HCT116 (cell line): ENCODE results near the gene BRIP1.

Source experiments
- EGR1 ChIP-seq: IDR thresholded peaks from 2 replicates; pipeline ENCODE4 v1.6.1; 2012; ENCODE audit warnings: low read depth
- EZH2 ChIP-seq: fragments of 200-600 bp; sonication (generic); IDR thresholded peaks from 2 replicates; pipeline ENCODE4 v1.6.1; 2017; ENCODE audit warnings: antibody characterized with exemption, mixed run types
- EZH2phosphoT487 ChIP-seq: fragments of 200-600 bp; IDR thresholded peaks from 2 replicates; pipeline ENCODE4 v1.6.1; 2018; ENCODE audit warnings: antibody characterized with exemption, borderline replicate concordance
- POLR2A ChIP-seq: IDR thresholded peaks from 2 replicates; pipeline ENCODE4 v1.7.0; 2011; ENCODE audit warnings: borderline replicate concordance; ENCODE audit not compliant: insufficient read depth, insufficient read length; ENCODE audit errors: extremely low read depth
- POLR2AphosphoS5 ChIP-seq: IDR thresholded peaks from 2 replicates; pipeline ENCODE4 v1.6.1; 2011; ENCODE audit warnings: mild to moderate bottlenecking, low read depth, low read length, moderate library complexity
- RAD21 ChIP-seq: IDR thresholded peaks from 2 replicates; pipeline ENCODE4 v1.6.1; 2012; ENCODE audit warnings: low read depth, mild to moderate bottlenecking
- SIN3A ChIP-seq: IDR thresholded peaks from 2 replicates; pipeline ENCODE4 v1.6.1; 2012; ENCODE audit warnings: low read depth
- ZFX ChIP-seq: fragments of 450-650 bp; IDR thresholded peaks from 2 replicates; pipeline ENCODE4 v1.6.1; 2017
- TF ChIP-seq, protein P1 (sequence below): IDR thresholded peaks from 2 replicates; pipeline ENCODE4 v1.6.1; 2012
- TF ChIP-seq, protein P2 (sequence below): IDR thresholded peaks from 2 replicates; pipeline ENCODE4 v1.6.1; 2011; ENCODE audit warnings: mild to moderate bottlenecking, low read length, moderate library complexity; ENCODE audit not compliant: insufficient replicate concordance; ENCODE audit errors: extremely low read depth
- TF ChIP-seq, protein P3 (sequence below), 3 experiments: fragments of 200-600 bp in 1 of 3; sonication (generic) in 1 of 3; IDR thresholded peaks in 2 of 3; conservative IDR thresholded peaks in 1 of 3; 2 replicates each; pipeline ENCODE4 v1.5.1; 2012 to 2017; ENCODE audit warnings: low read depth in 2 of 3, low read length in 2 of 3, antibody characterized with exemption in 1 of 3, borderline replicate concordance in 1 of 3, control low read depth in 1 of 3, mild to moderate bottlenecking in 1 of 3, mixed read lengths in 1 of 3, mixed run types in 1 of 3, moderate library complexity in 1 of 3; ENCODE audit not compliant: insufficient read depth in 1 of 3
- TF ChIP-seq, protein P4 (sequence below): IDR thresholded peaks from 2 replicates; pipeline ENCODE4 v1.6.1; 2012; ENCODE audit warnings: low read depth

DNA sequence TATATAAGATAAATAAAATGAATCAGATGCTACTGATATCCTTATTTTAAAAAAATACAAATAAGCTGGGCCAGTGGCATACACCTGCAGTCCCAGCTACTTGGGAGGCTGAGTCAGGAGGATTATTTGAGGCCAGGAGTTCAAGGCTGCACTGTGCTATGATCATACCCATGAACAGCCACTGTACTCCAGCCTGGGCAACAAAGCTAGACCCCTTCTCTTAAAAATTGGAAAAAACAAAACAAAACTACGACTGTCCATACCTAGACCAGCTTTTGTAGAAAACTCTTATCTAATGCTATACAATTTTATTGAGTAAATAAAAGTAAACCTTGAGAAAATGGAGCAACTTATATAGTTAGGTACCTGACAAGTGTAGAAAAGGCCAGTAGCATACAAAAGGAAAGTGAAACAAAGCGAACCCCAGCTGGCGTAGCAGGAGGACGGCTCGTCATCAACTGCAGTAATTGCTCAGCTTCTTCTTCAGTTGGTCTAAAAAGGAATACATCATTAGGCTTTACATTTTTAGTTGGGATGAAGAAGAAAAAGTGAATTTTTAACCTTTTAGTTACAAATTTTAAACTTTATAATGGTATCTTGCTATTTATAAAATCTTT, 40.9 kb upstream of the BRIP1 start:
- TF ChIP-seq EZH2, result no peak
- no peak for TF ChIP-seq RAD21
- TF ChIP-seq, protein P1, sequence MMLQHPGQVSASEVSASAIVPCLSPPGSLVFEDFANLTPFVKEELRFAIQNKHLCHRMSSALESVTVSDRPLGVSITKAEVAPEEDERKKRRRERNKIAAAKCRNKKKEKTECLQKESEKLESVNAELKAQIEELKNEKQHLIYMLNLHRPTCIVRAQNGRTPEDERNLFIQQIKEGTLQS, result no peak
- no peak for TF ChIP-seq EGR1
- TF ChIP-seq, protein P2, sequence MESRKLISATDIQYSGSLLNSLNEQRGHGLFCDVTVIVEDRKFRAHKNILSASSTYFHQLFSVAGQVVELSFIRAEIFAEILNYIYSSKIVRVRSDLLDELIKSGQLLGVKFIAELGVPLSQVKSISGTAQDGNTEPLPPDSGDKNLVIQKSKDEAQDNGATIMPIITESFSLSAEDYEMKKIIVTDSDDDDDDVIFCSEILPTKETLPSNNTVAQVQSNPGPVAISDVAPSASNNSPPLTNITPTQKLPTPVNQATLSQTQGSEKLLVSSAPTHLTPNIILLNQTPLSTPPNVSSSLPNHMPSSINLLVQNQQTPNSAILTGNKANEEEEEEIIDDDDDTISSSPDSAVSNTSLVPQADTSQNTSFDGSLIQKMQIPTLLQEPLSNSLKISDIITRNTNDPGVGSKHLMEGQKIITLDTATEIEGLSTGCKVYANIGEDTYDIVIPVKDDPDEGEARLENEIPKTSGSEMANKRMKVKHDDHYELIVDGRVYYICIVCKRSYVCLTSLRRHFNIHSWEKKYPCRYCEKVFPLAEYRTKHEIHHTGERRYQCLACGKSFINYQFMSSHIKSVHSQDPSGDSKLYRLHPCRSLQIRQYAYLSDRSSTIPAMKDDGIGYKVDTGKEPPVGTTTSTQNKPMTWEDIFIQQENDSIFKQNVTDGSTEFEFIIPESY, result no peak
- TF ChIP-seq, protein P3, sequence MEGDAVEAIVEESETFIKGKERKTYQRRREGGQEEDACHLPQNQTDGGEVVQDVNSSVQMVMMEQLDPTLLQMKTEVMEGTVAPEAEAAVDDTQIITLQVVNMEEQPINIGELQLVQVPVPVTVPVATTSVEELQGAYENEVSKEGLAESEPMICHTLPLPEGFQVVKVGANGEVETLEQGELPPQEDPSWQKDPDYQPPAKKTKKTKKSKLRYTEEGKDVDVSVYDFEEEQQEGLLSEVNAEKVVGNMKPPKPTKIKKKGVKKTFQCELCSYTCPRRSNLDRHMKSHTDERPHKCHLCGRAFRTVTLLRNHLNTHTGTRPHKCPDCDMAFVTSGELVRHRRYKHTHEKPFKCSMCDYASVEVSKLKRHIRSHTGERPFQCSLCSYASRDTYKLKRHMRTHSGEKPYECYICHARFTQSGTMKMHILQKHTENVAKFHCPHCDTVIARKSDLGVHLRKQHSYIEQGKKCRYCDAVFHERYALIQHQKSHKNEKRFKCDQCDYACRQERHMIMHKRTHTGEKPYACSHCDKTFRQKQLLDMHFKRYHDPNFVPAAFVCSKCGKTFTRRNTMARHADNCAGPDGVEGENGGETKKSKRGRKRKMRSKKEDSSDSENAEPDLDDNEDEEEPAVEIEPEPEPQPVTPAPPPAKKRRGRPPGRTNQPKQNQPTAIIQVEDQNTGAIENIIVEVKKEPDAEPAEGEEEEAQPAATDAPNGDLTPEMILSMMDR (IDR thresholded peaks at IDR 0.05 in 2 of 3, conservative IDR thresholded peaks at IDR 0.05 in 1 of 3; ENCODE audit: borderline replicate concordance in 1 of 3, insufficient read depth in 1 of 3, low read depth in 2 of 3, low read length in 2 of 3), result no peak
- TF ChIP-seq SIN3A, result no peak
- no peak for TF ChIP-seq POLR2AphosphoS5
- TF ChIP-seq EZH2phosphoT487, result no peak
- TF ChIP-seq, protein P4, sequence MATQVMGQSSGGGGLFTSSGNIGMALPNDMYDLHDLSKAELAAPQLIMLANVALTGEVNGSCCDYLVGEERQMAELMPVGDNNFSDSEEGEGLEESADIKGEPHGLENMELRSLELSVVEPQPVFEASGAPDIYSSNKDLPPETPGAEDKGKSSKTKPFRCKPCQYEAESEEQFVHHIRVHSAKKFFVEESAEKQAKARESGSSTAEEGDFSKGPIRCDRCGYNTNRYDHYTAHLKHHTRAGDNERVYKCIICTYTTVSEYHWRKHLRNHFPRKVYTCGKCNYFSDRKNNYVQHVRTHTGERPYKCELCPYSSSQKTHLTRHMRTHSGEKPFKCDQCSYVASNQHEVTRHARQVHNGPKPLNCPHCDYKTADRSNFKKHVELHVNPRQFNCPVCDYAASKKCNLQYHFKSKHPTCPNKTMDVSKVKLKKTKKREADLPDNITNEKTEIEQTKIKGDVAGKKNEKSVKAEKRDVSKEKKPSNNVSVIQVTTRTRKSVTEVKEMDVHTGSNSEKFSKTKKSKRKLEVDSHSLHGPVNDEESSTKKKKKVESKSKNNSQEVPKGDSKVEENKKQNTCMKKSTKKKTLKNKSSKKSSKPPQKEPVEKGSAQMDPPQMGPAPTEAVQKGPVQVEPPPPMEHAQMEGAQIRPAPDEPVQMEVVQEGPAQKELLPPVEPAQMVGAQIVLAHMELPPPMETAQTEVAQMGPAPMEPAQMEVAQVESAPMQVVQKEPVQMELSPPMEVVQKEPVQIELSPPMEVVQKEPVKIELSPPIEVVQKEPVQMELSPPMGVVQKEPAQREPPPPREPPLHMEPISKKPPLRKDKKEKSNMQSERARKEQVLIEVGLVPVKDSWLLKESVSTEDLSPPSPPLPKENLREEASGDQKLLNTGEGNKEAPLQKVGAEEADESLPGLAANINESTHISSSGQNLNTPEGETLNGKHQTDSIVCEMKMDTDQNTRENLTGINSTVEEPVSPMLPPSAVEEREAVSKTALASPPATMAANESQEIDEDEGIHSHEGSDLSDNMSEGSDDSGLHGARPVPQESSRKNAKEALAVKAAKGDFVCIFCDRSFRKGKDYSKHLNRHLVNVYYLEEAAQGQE, result no peak
- no peak for TF ChIP-seq POLR2A
- TF ChIP-seq ZFX, result no peak
